ENCODE data around the gene HOXB8.

DNA sequence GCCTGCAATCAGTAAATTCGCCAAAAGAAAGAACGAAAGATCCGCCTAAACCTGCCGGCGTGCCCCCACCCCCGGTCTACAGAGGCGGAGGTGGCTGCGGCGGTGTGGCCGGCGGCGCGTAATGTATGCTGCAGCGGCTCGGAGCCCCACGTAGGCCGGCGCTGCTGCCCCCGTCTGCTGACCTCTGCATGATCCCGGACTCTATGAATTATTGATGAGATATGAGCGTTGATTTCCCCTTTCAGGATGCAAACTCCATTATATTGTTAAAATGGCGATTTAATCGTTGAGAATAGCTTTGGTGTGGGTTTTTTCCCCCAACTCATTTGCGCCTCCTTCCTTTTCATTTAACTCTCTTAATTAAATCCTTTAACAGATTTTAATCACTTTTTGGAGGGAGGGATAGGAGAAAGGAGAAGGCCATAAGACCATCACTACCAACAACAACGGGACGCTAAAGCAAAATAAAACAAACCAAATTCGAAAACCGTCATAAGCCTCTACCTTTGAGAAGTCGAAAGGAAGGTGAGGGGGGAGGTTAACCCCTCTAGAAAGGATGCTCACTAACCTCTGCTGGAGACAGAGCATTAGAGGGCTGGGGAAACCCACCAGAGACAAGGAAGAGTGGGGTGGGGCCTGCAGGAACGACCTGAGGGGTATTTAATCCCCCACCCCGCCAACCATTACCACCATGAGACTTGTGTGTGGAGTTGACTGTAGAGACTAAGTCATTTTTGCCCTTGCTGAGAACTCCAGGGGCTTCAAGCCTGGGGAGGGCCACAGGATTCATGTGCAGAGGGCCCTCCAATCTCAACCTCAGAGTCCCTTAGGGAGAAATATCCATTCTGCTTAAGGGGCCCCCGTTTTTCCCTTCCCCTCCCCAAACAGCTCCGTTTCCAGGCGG is 28.5 kb downstream of the HOXB8 start:
- TF ChIP-seq, protein P1, sequence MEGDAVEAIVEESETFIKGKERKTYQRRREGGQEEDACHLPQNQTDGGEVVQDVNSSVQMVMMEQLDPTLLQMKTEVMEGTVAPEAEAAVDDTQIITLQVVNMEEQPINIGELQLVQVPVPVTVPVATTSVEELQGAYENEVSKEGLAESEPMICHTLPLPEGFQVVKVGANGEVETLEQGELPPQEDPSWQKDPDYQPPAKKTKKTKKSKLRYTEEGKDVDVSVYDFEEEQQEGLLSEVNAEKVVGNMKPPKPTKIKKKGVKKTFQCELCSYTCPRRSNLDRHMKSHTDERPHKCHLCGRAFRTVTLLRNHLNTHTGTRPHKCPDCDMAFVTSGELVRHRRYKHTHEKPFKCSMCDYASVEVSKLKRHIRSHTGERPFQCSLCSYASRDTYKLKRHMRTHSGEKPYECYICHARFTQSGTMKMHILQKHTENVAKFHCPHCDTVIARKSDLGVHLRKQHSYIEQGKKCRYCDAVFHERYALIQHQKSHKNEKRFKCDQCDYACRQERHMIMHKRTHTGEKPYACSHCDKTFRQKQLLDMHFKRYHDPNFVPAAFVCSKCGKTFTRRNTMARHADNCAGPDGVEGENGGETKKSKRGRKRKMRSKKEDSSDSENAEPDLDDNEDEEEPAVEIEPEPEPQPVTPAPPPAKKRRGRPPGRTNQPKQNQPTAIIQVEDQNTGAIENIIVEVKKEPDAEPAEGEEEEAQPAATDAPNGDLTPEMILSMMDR (conservative IDR thresholded peaks at IDR 0.05 in 1 of 2, IDR thresholded peaks at IDR 0.05 in 1 of 2; ENCODE audit: low read depth in 1 of 2, low read length in 2 of 2), result no peak
- TF ChIP-seq EZH2 (IDR thresholded peaks at IDR 0.05; ENCODE audit: low read length, missing control alignments), result no peak

All from fibroblast of lung (primary cell).